CD4-positive, alpha-beta T cell treated with Interleukin-4 for 4 hours (primary cell): ENCODE data around the gene LLGL1.

Experiments used
- DNase-seq: peaks from one replicate; pipeline ENCODE4 v3.0.0-alpha.2; 2020

LLGL1 gene

GRCh38 chr17:18225121-18225641 lies at the start of gene LLGL1:
Gene LLGL1, plus strand, starts transcription at chr17:18225635. Its CDS starts 48 bp downstream, at chr17:18225683.
- peak; percentile 94 for DNase-seq

- DNase-seq = no peak
These were observed 49.3 kb upstream of the LLGL1 start for GRCh38 chr17:18176176-18176575.

- DNase-seq = no peak
These were observed 48.3 kb upstream of the LLGL1 start for GRCh38 chr17:18177133-18177532.

- DNase-seq = no peak
These were observed 47.7 kb upstream of the LLGL1 start for GRCh38 chr17:18177722-18178121.

- no peak for DNase-seq
These were observed 46.2 kb upstream of the LLGL1 start for GRCh38 chr17:18179196-18179595.

- no peak for DNase-seq
These were observed 45.6 kb upstream of the LLGL1 start for GRCh38 chr17:18179804-18180203.

GRCh38 chr17:18181358-18181757 lies 44.1 kb upstream of the LLGL1 start:
- no peak for DNase-seq

GRCh38 chr17:18182110-18182977 lies 43.1 kb upstream of the LLGL1 start:
- DNase-seq = no peak

GRCh38 chr17:18182978-18183333 lies 42.5 kb upstream of the LLGL1 start:
- no peak for DNase-seq

GRCh38 chr17:18183334-18184142 lies 41.9 kb upstream of the LLGL1 start, which contains the start of gene ALKBH5:
Gene ALKBH5, plus strand, starts transcription at chr17:18183828. Its CDS starts 416 bp downstream, at chr17:18184244.
- DNase-seq = peak; percentile 100

- peak; percentile 63 for DNase-seq
These were observed 41.0 kb upstream of the LLGL1 start for GRCh38 chr17:18184143-18185031.

GRCh38 chr17:18185391-18185790 lies 40.0 kb upstream of the LLGL1 start:
- no peak for DNase-seq

- DNase-seq = no peak
These were observed 39.4 kb upstream of the LLGL1 start for GRCh38 chr17:18185832-18186626.

- DNase-seq = no peak
These were observed 38.8 kb upstream of the LLGL1 start for GRCh38 chr17:18186627-18186982.

GRCh38 chr17:18187226-18187625 lies 38.2 kb upstream of the LLGL1 start:
- no peak for DNase-seq

- DNase-seq = peak; percentile 18
These were observed 37.3 kb upstream of the LLGL1 start for GRCh38 chr17:18187821-18188761.

GRCh38 chr17:18190628-18191235 lies 34.7 kb upstream of the LLGL1 start:
- no peak for DNase-seq

- no peak for DNase-seq
These were observed 34.2 kb upstream of the LLGL1 start for GRCh38 chr17:18191236-18191667.

GRCh38 chr17:18191967-18192366 lies 33.5 kb upstream of the LLGL1 start:
- no peak for DNase-seq

- no peak for DNase-seq
These were observed 31.0 kb upstream of the LLGL1 start for GRCh38 chr17:18194394-18194793.
